Pancreas (tissue), 10 donors: ENCODE measurements around the gene SLC15A2. TPM values are rescaled to one million over a fixed set of nuclear protein-coding genes. Genes with fewer than 3 reads are reported as not detected.

Experiments
- ATAC-seq, 4 donors: fragments of 200-7000 bp; cut with Tn5 transposase; one replicate each; pipeline versions ENCODE4 v1.8.0 to v1.9.1; 2020; ENCODE audit warnings: mild to moderate bottlenecking in 4 of 4, moderate library complexity in 4 of 4
- DNase-seq, 6 donors: peaks; one replicate each; pipeline ENCODE4 v3.0.0-alpha.2; 2020
- FAIRE-seq: peaks from 2 replicates; lab custom pipeline; 2012; peaks lifted over from hg19 to GRCh38; lab: Jason Lieb, UNC
- H3K27ac ChIP-seq, 4 donors: fragments of 200-600 bp; sonication (generic); 1 replicate in 3 of 4; 2 replicates in 1 of 4; pipeline versions ENCODE4 v1.5.0 to v1.8.0; 2020
- H3K27me3 ChIP-seq, 4 donors: fragments of 200-600 bp; one replicate each; pipeline ENCODE4 v1.8.0; 2021
- H3K36me3 ChIP-seq, 3 donors: fragments of 200-600 bp; sonication (generic) in 1 of 3; one replicate each; pipeline versions ENCODE4 v1.5.0 to v1.8.0; 2020 to 2021
- H3K4me1 ChIP-seq, 3 donors: fragments of 200-600 bp; one replicate each; pipeline ENCODE4 v1.8.0; 2021
- H3K4me3 ChIP-seq, 4 donors: fragments of 200-600 bp; sonication (generic) in 2 of 4; one replicate each; pipeline versions ENCODE4 v1.5.0 to v1.8.0; 2020 to 2021
- H3K9me3 ChIP-seq, 4 donors: fragments of 200-600 bp; one replicate each; pipeline ENCODE4 v1.8.0; 2021
- CTCF ChIP-seq, 4 donors: fragments of 200-600 bp; sonication (generic) in 3 of 4; IDR thresholded peaks; one replicate each; pipeline versions ENCODE4 v1.5.0 to v1.8.0; 2021; ENCODE audit warnings: antibody characterized with exemption in 4 of 4
- WGBS, 2 donors: extraction: QIAGEN DNeasy Blood & Tissue Kit; methylation state at CpG; one replicate each; pipeline ENCODE4 v1.1.7; 2013; 5-methylcytosine and 5-hydroxymethylcytosine counted together
- intact Hi-C, 3 donors: fragments of 100-400 bp; cut with DNase I; formaldehyde crosslinking; loops; one replicate each; pipeline versions ENCODE4 v1.11.1 to v1.14.2; 2022
- polyA plus RNA-seq, 2 donors: library from polyadenylated mRNA; stranded (reverse); fragments of 200-250 nt; gene quantifications; one replicate each; pipeline ENCODE4 v1.2.3, GENCODE V29; 2013
- total RNA-seq, 6 donors: library from RNA; stranded (reverse); fragmentation: NEBNext Ultra II Directional in 4 of 6; extraction: Animal tissue kit (Norgen Biotek cat#: 25700) in 4 of 6; gene quantifications; one replicate each; pipeline versions ENCODE4 v1.2.1 to v1.2.4, GENCODE V29; 2021 to 2023
- donor health status: healthy with polysubstance abuse.
- donor health status: DM: no; HTN: no; CAD: no; lungs with moderate emphysema.
- donor health status: DM: no; HTN: no; CAD: no.
- donor health status: control.
- donor health status: control.
- donor health status: Bipolar disorder and iron deficiency.
- donor health status: DM: yes; HTN: yes; CAD: no.
- donor health status: DM: no; HTN: no; CAD: no.
- donor health status: DM: no; HTN: no; CAD: no.
- donor health status: DM: yes; HTN: yes; CAD: no.

The SLC15A2 gene
- total and polyA plus RNA-seq, 8 donors: 1.9 to 22.5 (median 5.0) TPM

GRCh38 chr3:121897296-121897695 lies 3.1 kb downstream of the SLC15A2 start:
- WGBS, 2 donors: 96 to 98% methylated on average over 3 of the region's 3 CpGs
- Histone ChIP-seq H3K4me3 (no peak overlapping the region), H3K27ac (no peak overlapping the region), H3K9me3 (no peaks in the 10 kb centered on the region), H3K36me3 (peaks cover 0 to 5% (median 0%) of the 10 kb centered on the region in 3 donors), H3K4me1 (peaks cover 0 to 21% (median 5%) of the 10 kb centered on the region in 3 donors), H3K27me3 (no peaks in the 10 kb centered on the region)
- FAIRE-seq: no peak
- DNase-seq: no peak
- no peak for ATAC-seq
- intact Hi-C loops: no loop called here
- TF ChIP-seq CTCF (IDR thresholded peaks at IDR 0.05): no peak

- WGBS, 2 donors: 91 to 93% methylated on average over 2 of the region's 2 CpGs
- FAIRE-seq (no peak), DNase-seq (no peak), ATAC-seq (no peak)
- TF ChIP-seq CTCF (IDR thresholded peaks at IDR 0.05): no peak
- Histone ChIP-seq H3K4me1 (peaks cover 0 to 7% (median 0%) of the 10 kb centered on the region in 3 donors), H3K27ac (no peak overlapping the region), H3K36me3 (peaks cover 0 to 4% (median 0%) of the 10 kb centered on the region in 3 donors), H3K9me3 (no peaks in the 10 kb centered on the region), H3K4me3 (no peak overlapping the region), H3K27me3 (no peaks in the 10 kb centered on the region)
- intact Hi-C loops: no loop called here
Measured at GRCh38 chr3:121913305-121913990, 19.2 kb downstream of the SLC15A2 start.

GRCh38 chr3:121914081-121914998 lies 20.1 kb downstream of the SLC15A2 start:
- no peak for FAIRE-seq
- H3K36me3 ChIP-seq: peaks cover 0 to 4% (median 0%) of the 10 kb centered on the region in 3 donors
- no peak for ATAC-seq
- DNase-seq: no peak
- TF ChIP-seq CTCF (IDR thresholded peaks at IDR 0.05): no peak
- no peak overlapping the region for H3K27ac ChIP-seq
- intact Hi-C loops: no loop called here
- no peak overlapping the region for H3K4me3 ChIP-seq
- H3K9me3 ChIP-seq: no peaks in the 10 kb centered on the region
- WGBS, 2 donors: 92% methylated on average over 12 of the region's 12 CpGs
- H3K4me1 ChIP-seq: peaks cover 0 to 7% (median 0%) of the 10 kb centered on the region in 3 donors
- no peaks in the 10 kb centered on the region for H3K27me3 ChIP-seq

GRCh38 chr3:121916189-121916588 lies 22.0 kb downstream of the SLC15A2 start:
- no peak overlapping the region for H3K4me3 ChIP-seq
- intact Hi-C loops: no loop called here
- H3K27me3 ChIP-seq: no peaks in the 10 kb centered on the region
- FAIRE-seq (no peak), ATAC-seq (peak in 2 of 4 donors; percentile 47 to 70), DNase-seq (no peak)
- H3K4me1 ChIP-seq: peaks cover 0 to 7% (median 0%) of the 10 kb centered on the region in 3 donors
- H3K9me3 ChIP-seq: no peaks in the 10 kb centered on the region
- TF ChIP-seq CTCF (IDR thresholded peaks at IDR 0.05): no peak
- H3K36me3 ChIP-seq: peaks cover 0 to 4% (median 0%) of the 10 kb centered on the region in 3 donors
- H3K27ac ChIP-seq: no peak overlapping the region
